ENCODE results near the gene ZNF219. TPM values are rescaled to one million over a fixed set of nuclear protein-coding genes. Genes with fewer than 3 reads are reported as not detected.
"Not testable (repeated sequence)": the region's sequence is repeated elsewhere in the genome, so short reads cannot be mapped to it uniquely, and the experiment has no call there.

ZNF219 gene
- total RNA-seq, 1 donor from 2014 or later, result 111 TPM

GRCh38 chr14:21043387-21043973 is 55.0 kb downstream of the ZNF219 start:
- Mint-ChIP-seq H3K4me1 (ENCODE audit: low read depth) (peaks cover 17% of the 10 kb centered on the region), H3K27ac (no peak overlapping the region), H3K36me3 (ENCODE audit: insufficient read depth) (no peaks in the 10 kb centered on the region), H3K4me3 (ENCODE audit: low read depth) (no peak overlapping the region), H3K9me3 (ENCODE audit: low read depth) (no peaks in the 10 kb centered on the region), H3K27me3 (peaks cover 20% of the 10 kb centered on the region)
- no peak for TF ChIP-seq CTCF (IDR thresholded peaks at IDR 0.05; ENCODE audit: unreplicated experiment)
- no peak for DNase-seq (ENCODE audit: low spot score, unreplicated experiment)

- Mint-ChIP-seq H3K36me3 (ENCODE audit: insufficient read depth) (no peaks in the 10 kb centered on the region), H3K27ac (no peak overlapping the region), H3K4me3 (ENCODE audit: low read depth) (no peak overlapping the region), H3K9me3 (ENCODE audit: low read depth) (no peaks in the 10 kb centered on the region), H3K27me3 (peaks cover 20% of the 10 kb centered on the region), H3K4me1 (ENCODE audit: low read depth) (peaks cover 20% of the 10 kb centered on the region)
- DNase-seq (ENCODE audit: low spot score, unreplicated experiment), result no peak
- no peak for TF ChIP-seq CTCF (IDR thresholded peaks at IDR 0.05; ENCODE audit: unreplicated experiment)
These were observed 55.5 kb downstream of the ZNF219 start for GRCh38 chr14:21042918-21043317.

GRCh38 chr14:21041676-21042433 is 56.6 kb downstream of the ZNF219 start, which contains the start of gene RNASE7:
TSS of gene RNASE7 (plus strand) at chr14:21042362. CDS start at chr14:21042993, 631 bp downstream.
- TF ChIP-seq CTCF (IDR thresholded peaks at IDR 0.05; ENCODE audit: unreplicated experiment), result no peak
- Mint-ChIP-seq H3K27ac (peak within 1 kb of the TSS; percentile 35), H3K36me3 (ENCODE audit: insufficient read depth) (no peaks in the 10 kb centered on the region), H3K4me1 (ENCODE audit: low read depth) (peaks cover 20% of the 10 kb centered on the region), H3K9me3 (ENCODE audit: low read depth) (no peaks in the 10 kb centered on the region), H3K4me3 (ENCODE audit: low read depth) (no peak within 1 kb of the TSS), H3K27me3 (peaks cover 20% of the 10 kb centered on the region)
- DNase-seq (ENCODE audit: low spot score, unreplicated experiment), result no peak

- not testable (repeated sequence) for H3K4me3 Mint-ChIP-seq (ENCODE audit: low read depth); H3K36me3 Mint-ChIP-seq (ENCODE audit: insufficient read depth); H3K9me3 Mint-ChIP-seq (ENCODE audit: low read depth); H3K27ac Mint-ChIP-seq; DNase-seq (ENCODE audit: low spot score, unreplicated experiment)
- H3K27me3 Mint-ChIP-seq, result peaks cover 20% of the 10 kb centered on the region
- peaks cover 20% of the 10 kb centered on the region for H3K4me1 Mint-ChIP-seq (ENCODE audit: low read depth)
These were observed 57.5 kb downstream of the ZNF219 start for GRCh38 chr14:21040941-21041340.

- Mint-ChIP-seq H3K27me3 (peaks cover 20% of the 10 kb centered on the region), H3K27ac (no peak overlapping the region), H3K4me3 (ENCODE audit: low read depth) (no peak overlapping the region), H3K9me3 (ENCODE audit: low read depth) (no peaks in the 10 kb centered on the region), H3K4me1 (ENCODE audit: low read depth) (peaks cover 20% of the 10 kb centered on the region), H3K36me3 (ENCODE audit: insufficient read depth) (no peaks in the 10 kb centered on the region)
- TF ChIP-seq CTCF (IDR thresholded peaks at IDR 0.05; ENCODE audit: unreplicated experiment), result no peak
- no peak for DNase-seq (ENCODE audit: low spot score, unreplicated experiment)
These were observed 58.0 kb downstream of the ZNF219 start for GRCh38 chr14:21040370-21040925.

Other genes with a start within 250 kb of the ZNF219 start
- gene RNASE3, start 207.3 kb downstream of the ZNF219 start, total RNA-seq, result not detected in 2 replicates
- gene RNASE2, start 143.2 kb downstream of the ZNF219 start, total RNA-seq, result not detected in 2 replicates
- gene METTL17, start 108.7 kb downstream of the ZNF219 start, total RNA-seq, result 95.9 and 100 TPM in 2 replicates
- gene SLC39A2, start 99.4 kb downstream of the ZNF219 start, total RNA-seq, result not detected in 2 replicates
- 58.6 and 61.5 TPM in 2 replicates for gene NDRG2, start 73.6 kb downstream of the ZNF219 start, total RNA-seq
- 0.84 TPM in 1 of 2 replicates, not detected in the other for gene TPPP2, start 68.4 kb downstream of the ZNF219 start, total RNA-seq
- not detected in 2 replicates for gene RNASE13, start 63.8 kb downstream of the ZNF219 start, total RNA-seq
- not detected in 2 replicates for gene RNASE7, start 56.3 kb downstream of the ZNF219 start, total RNA-seq
- not detected in 2 replicates for gene RNASE8, start 40.8 kb downstream of the ZNF219 start, total RNA-seq
- gene ARHGEF40, start 28.4 kb downstream of the ZNF219 start, total RNA-seq, result 57.3 and 65.3 TPM in 2 replicates
- 1.1 and 1.4 TPM in 2 replicates for gene TMEM253, start 2.4 kb upstream of the ZNF219 start, total RNA-seq
- gene OR5AU1, start 57.4 kb upstream of the ZNF219 start, total RNA-seq, result not detected in 2 replicates
- gene HNRNPC, start 170.8 kb upstream of the ZNF219 start, total RNA-seq, result 676 and 690 TPM in 2 replicates
- 0.19 and 0.58 TPM in 2 replicates for gene RPGRIP1, start 181.4 kb upstream of the ZNF219 start, total RNA-seq

Measured in progenitor cell of endocrine pancreas (in vitro differentiated cells).